ENCODE results near the gene ATP6AP2. TPM values are rescaled to one million over a fixed set of nuclear protein-coding genes. Genes with fewer than 3 reads are reported as not detected.

Gene ATP6AP2
- total RNA-seq, 1 experiment from 2014 or later, result 138 TPM

DNA sequence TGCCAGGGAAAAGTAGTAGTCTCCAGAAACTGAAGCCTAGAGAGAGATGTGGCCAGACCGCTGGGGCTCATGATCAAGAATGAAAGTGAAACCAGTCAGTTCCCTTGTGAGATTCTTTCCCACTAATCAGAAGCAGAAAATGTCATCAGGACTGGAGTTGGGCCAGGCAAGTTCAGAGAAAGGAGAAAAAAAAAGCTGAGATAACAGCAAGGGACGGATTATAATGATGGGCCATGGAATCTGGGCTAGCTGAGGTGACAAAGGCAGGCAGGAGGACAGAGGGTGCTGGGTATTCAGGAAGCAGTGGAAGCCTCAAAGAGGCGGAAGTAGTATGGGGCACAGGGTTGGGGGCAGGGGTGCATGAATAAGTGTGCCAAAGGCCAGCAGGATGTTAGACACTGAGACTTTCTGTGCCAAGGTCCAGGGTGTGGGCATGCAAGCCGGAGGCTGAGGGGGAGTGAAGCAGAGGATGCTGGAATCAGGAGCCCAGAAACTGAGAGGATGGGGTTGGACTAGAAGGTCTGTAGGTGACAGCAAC is 64.1 kb downstream of the ATP6AP2 start:
- peak; percentile 84 for DNase-seq (ENCODE audit: low spot score)

DNA sequence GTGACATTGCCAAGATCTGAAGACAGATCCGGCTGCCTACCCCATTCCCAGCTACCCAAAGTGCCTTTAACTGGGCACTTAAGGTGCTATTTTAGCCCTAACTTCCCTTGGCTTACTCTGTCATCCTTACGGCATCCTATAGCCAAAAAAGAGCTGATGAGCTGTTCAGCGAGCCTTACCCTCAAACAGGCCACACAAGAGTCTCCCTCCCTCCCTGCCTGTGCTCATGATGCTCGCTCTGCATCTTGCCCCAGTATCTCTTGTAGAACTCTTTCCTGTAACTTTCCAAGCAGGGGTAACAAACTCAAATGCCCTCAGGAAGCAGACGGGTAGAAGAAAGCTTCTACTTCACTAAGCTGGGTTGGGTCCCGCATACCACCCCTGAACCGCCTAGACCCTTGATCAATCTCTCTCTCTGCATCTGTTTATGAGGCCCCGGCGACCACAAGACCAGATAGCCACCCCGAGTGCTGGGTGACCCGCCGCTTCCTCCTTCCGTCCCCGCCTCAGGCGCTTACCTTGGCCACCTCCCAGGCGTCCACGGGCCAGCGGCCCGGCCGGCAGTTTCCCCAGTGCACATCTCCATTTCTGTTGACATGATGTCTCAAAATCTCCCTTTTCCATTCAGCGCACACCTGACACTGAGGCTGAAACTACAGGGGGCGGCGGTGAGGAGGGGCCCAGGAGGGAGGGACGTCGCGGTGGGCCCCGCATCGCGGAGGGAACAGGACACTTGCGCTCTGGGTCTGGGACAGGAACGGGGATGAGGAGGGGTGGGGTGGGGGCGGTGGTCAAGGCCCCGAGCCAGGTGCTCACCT is 65.9 kb downstream of the ATP6AP2 start:
- DNase-seq (ENCODE audit: low spot score), result no peak

DNA sequence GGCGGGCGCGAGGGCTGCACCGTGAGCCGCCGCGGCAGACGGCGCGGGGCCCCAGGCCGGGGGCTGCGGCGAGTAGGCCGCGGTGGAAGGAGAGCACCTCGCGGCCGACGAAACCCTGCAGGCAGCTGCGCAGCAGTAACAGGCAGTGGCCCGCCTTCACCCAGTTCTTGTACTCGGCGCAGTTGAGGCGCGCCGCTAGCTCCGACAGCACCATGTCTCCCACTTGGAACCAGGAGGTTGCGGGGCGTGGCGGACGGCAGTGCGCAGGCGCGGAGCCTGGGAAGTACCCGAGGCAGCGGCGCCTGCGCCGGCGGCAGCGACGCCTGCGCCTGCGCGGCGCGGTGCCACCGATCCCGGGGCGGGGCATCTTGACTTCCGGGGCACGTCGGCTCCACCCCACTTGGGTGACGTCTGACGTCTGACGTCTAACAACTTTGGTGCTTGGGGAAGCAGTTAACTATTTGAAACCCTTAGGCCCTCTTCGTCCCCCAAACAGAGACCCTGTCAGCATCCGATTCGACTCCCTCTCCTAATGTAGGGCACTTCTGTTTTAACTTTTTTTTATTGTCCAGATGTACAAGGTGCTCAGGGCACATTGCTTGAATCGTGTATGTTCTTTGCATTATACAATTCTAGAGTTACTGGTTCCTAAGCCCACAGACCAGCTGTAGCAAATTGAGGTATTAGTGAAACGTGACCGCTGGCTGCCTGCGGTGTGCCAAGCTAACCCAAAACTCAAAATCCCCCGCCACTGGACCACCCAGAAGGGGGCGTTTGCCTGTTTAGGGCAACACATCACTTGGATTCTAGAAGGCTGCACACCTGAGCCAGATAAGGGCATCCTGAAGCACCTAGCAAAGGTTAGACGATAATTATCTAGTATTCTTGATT is 66.8 kb downstream of the ATP6AP2 start, which contains the start of gene CXorf38:
Gene CXorf38 (minus strand): TSS at position 255 of the 891 bp plus-strand sequence. CDS start 41 bp downstream, at position 214.
- DNase-seq (ENCODE audit: low spot score), result peak; percentile 78

DNA sequence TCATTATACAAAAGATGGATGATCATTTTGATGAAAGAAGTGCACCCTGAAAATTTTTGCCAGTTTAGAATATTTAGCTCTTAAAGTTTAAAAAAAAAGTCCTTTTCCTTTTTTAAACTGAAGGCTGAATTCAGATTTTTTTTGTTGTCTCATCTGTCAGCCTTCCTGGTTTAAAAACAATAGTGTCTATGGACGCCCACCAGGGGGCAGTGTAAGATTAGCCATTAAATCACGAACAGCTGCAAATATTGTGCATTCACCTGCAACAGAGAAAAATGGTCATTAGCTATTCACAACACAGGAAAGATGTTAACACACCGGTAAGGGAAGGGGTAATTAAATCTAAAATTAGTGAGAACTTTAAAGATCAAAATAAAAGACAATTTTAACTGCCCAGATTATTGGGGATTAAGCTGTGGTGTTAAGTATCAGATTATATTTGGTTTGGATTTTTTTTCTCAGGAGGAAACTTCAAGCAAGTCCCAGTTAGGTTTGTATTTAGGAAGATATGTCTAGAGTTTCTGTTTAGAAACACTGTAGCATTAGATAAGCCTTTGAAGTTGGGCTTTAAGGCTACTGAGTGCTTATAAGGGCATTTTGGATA is 71.0 kb downstream of the ATP6AP2 start:
- peak; percentile 39 for DNase-seq (ENCODE audit: low spot score)

DNA sequence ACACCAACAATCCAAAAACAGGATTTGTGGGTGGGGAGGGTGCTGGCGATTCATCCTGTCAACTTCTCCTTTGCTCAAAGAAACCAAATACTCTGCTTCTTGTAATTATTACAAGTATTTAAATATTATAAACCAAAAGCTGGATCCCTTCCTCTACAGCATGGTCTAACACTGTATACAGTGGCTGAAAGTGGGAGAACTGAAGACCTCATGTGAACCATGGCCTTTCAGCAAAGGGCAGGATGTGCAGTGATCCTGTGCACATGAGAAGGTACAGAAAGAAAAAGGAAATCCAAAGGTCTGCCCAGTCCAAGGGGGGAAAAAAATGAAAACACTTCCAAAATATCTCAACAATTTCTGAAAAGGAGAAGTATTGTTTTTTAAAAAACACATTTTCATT is 71.9 kb downstream of the ATP6AP2 start:
- DNase-seq (ENCODE audit: low spot score), result no peak

DNA sequence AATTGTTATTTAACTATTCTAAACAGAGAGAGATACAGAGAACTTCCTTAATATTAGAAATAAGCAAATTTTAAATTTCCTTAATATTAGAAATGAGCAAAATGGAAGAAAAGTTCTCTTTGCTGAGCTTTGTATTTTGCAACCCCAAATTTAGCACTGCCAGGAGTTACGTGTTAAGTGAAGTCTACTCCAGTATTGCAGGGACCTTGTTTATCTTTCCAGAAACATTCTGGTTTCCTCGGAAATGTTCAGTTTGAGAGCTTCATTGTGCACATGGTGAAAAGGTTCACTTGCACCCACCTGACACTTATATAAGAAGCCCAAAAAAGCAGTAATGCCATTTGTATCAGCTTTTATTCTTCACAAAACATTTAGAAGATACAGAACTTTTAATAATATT is 72.8 kb downstream of the ATP6AP2 start:
- no peak for DNase-seq (ENCODE audit: low spot score)

Other genes with a start within 250 kb of the ATP6AP2 start
- not detected in 2 replicates for gene MPC1L, start 42.5 kb downstream of the ATP6AP2 start, total RNA-seq (2014; rRNA removed; shearing (Covaris generic))
- 10.7 and 13.8 TPM in 2 replicates for gene CXorf38, start 66.6 kb downstream of the ATP6AP2 start, total RNA-seq (2014; rRNA removed; shearing (Covaris generic))
- gene MED14, start 154.6 kb downstream of the ATP6AP2 start, total RNA-seq (2014; rRNA removed; shearing (Covaris generic)), result 13.5 and 19.0 TPM in 2 replicates

All from H4 (cell line).